COR-L47 (cell line): ENCODE results near the gene PPDPF.
A peak's percentile ranks its signal among the peaks of the same experiment; 100 is the strongest.
"Not testable (repeated sequence)": the region's sequence is repeated elsewhere in the genome, so short reads cannot be mapped to it uniquely, and the experiment has no call there.

Experiments used
- DNase-seq: peaks from one replicate; lab custom pipeline; 2025; lab: John Stamatoyannopoulos, UW

Gene PPDPF

GRCh38 chr20:63500902-63501817, 19.4 kb upstream of the PPDPF start:
- no peak for DNase-seq

DNA sequence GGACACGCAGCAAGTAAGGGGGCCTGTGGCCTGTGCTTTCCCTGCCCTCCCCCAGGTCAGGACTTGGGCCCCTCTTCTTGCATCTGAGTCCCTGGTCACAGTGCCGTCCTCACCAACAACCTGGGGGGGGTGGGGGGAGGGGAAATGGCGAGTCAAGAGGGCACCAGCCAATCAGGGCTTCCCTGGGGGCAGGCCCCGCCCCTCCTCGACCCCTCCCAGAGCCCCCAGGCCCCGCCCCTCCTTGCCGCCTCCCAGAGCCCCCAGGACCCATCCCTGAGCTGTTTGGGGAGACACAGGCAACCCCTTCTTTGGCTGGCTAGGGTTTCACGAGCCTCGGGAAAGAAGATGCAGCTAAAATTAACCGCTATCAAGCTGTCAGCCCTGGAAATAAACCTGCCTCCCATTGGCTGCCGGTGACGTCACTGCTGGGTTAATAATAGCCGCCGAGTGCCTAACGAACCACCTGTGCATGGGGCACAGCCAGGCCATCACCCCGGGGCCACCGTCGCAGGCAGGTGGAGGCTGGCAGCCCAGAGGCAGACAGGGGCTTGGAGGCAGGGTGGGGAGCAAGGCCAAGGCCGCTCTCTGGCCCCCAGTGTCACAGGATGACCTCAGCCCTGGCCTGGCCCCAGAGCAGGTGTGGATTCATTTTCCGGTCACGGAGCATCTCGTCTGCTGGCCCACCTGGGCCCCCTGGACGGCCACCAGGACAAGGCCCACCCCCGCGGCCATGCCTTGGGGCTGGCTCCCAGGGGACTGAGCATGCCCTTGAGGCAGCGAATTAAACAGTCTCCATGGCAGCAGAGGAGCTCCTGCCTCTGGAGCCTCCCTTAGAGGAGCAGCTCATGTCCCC, 18.5 kb upstream of the PPDPF start:
- peak; percentile 86 for DNase-seq

DNA sequence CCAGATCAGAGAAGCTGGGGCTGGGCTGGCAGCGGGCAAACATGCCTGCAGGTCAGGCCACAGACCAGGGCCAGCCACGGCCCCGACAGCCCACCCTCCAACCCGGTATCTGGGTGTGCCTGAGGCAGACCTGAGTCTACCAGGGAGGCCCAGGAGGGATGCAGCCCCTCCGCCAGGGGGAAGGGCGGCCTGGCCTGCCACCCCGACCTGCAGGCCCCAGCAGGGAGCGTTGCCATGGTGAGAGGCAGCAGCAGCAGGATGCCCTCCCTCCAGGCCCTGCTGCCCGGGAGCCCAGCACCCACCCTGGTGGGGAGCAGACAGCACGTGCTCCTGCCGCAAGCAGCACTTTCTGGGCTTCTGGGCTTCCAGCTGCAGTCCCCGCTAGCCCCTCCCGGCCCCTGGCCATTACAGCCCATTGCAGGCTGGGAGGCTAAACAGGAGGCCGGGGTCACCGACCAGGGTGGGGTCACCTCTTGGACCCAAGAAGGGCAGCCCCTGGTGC, 17.8 kb upstream of the PPDPF start:
- DNase-seq, result peak; percentile 94

GRCh38 chr20:63503524-63503923, 17.0 kb upstream of the PPDPF start:
- peak; percentile 45 for DNase-seq

- DNase-seq, result no peak
Observed at GRCh38 chr20:63504642-63505041, 15.9 kb upstream of the PPDPF start.

DNA sequence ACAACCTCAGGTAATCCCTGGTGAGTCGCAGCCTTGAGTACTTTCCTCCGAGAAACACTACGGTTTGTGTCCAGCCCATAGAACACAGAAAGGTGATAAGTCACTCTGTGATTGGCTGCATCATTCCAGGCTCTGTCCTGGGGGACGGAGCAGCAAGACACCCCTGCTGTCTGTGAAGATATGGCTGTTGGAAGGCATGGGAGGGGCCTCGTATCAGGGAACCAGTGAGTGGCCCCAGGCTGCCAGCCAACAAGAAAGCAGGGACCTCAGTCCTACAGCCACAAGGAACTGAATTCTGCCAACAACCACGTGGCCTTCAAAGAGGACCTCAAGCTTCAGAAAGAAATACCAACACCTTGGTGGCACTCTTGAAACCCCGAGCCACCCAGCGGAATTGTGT, 15.3 kb upstream of the PPDPF start:
- no peak for DNase-seq

GRCh38 chr20:63505723-63506122, 14.8 kb upstream of the PPDPF start:
- no peak for DNase-seq

DNA sequence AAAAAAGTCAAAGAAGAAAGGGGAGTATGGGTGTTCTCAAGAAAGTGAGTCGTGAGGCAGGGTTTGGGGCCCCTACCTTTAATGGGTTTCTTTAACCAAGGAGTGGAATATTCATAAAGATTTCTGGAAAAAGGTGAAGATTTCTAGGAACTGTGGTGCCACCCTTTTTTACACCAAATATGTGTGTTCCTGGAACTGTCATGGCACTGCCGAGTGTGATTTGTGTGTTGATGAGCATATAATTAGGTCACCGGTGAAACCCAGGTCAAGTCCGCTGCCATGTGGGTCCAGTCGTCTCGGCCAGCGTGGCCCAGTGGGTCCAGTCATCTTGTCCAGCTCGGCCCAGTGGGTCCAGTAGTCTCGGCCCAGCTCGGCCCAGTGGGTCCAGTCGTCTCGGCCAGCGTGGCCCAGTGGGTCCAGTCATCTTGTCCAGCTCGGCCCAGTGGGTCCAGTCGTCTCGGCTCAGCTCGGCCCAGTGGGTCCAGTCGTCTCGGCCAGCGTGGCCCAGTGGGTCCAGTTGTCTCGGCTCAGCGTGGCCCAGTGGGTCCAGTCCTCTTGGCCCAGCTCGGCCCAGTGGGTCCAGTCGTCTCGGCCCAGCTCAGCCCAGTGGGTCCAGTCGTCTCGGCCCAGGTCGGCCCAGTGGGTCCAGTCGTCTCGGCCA, 13.4 kb upstream of the PPDPF start:
- no peak for DNase-seq

DNA sequence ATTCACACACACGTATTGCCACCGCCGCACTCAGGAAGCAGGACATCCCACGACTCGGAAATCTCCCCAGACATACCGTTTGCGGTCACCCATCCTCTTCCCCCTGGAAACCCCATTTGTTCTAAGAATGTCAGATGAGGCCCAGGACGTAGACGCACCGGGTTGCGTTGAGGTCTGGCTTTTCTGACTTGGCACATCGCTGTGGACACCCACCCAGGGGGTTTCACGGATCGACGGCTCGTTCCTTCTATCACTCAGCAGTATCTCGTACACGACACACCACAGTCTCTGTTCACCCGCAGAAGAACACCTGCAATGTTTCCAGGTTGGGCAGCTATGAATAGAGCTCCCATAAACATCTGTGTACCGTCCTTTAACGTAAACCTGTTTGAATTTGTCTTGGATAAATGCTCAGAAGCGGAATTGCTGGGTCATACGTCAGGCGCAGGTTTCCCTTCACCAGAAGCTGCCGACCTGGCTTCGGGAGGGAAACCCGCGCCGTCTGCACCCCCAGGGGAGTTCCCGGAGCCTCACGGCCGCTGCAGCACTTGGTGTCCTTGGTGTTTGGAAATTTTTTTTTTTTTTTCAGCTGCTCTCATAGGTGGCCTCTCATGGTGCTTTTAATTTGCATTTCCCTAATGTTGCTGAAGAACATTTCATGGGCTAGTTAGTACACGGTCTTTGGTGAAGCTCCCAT, 12.3 kb upstream of the PPDPF start:
- DNase-seq, result no peak

GRCh38 chr20:63509088-63509564, 11.4 kb upstream of the PPDPF start:
- no peak for DNase-seq

DNA sequence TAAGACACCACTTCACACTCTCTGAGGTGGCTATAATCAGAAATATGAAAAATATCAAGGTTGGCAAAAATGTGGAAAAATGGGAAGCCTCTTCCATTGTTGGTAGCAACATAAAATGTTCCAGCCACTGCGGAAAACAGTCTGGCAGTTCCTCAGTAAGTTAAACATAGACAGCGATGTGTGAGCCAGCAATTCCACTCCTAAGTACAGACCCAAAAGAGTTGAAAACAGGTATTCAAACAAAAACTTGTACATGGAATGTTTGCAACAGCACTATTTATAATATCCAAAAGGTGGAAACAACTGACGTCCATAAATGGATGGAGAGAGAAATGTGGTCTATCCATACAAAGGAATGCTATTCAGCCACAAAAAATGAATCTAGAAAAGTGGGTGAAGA, 7.4 kb upstream of the PPDPF start:
- DNase-seq, result no peak

GRCh38 chr20:63514520-63514919, 6.0 kb upstream of the PPDPF start:
- DNase-seq, result not testable (repeated sequence)

DNA sequence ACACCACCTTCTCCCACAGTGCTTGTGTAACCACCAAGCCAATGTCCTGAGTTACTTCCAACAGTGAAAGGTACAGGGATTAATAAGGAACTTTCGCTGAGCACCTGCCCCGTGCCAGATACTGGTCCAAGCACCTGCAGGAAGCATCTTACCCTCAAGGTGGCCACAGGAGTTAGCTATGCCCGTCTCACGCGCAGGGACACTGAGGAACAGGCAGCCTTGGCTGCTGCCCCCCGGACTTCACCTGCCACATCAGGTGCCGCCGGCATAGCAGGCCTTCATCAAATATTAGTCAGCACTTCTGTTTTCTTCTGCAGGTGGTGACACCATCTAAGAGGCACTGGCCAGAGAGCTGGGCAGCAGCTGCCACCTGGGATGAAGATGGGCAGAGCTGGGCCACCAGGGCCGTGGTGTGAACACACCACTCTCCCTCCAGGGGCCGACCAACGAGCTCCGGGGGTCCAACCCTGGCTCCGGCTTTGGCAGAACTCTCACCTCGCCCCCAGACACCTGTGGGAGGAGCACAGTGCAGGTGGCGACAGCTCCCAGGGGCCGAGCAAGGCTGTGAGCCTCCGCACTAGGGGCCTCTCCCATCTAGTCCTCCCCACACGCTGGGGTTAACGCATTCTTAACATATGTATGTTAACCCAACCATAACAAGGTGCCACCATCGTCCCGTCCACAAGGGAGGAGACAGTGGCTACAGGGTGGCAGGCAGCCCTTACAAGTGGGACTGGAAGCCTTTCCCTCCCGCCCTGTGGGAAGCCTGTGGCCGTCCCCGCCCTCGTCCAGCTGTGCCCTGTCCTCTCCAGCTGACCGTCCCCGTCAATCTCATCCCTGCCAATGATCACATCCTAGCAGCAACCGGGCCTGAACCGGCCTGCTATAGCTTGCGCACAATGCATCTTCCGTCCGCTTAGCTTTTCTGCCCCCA, 2.9 kb upstream of the PPDPF start:
- no peak for DNase-seq

DNA sequence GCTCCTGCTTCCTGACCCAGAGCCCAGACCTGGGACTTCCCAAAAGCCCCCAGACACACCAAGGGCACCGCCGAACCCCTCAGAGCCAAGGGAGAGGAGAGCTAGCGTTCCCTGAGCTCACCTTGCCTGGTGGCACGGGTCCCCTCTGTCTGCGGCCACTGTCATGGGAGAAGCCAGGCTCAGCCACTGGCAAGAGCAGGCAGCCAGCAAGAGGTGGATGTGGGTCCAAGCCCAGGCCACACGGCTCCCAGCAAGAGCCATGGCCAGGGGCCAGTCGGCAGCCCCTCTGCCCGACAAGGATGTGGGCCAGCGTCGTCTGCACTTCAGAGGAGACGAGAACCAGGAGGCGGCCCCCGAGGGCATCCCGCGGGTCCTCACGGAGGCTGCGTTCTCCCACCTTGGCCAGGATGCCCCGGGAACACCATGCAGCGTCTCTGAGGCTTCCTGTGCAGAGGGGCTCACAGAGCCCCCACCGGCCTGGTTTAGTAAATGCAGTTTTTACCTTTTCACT, 2.2 kb upstream of the PPDPF start:
- no peak for DNase-seq

DNA sequence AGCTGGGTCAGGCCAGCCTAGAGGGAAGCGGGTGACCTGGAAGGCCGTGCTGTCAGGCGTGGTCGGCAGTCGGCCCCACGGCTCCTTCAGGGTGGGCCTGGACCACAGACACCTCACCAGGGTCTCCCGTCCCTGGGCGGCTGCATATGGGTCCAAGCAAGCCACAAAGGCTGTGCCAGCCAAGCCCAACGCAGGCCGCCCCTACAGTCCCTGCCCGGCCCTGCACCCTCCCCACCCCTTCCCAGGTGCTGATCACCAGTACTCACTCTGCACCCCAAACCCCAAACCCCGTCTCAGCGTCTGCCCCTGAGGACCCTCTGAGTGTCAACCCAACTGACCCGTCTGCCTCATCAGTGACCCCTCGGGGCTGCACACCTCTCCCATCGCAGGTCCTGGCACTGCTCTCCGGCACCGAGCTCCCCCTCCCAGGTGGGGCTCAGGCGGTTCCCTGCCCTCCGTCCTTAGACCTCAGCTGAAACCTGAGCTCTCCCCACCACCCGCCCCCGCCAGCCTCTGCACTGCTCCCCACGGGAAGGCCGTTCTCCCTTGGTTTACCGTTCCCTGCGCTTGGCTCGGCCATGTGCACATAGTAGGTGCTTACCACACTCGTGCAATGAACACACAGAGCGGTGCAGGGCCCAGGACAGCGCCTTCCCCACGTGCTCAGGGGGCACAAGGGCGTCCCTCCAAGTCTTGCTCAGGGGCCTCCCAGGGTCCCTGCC, 1.5 kb upstream of the PPDPF start:
- no peak for DNase-seq

DNA sequence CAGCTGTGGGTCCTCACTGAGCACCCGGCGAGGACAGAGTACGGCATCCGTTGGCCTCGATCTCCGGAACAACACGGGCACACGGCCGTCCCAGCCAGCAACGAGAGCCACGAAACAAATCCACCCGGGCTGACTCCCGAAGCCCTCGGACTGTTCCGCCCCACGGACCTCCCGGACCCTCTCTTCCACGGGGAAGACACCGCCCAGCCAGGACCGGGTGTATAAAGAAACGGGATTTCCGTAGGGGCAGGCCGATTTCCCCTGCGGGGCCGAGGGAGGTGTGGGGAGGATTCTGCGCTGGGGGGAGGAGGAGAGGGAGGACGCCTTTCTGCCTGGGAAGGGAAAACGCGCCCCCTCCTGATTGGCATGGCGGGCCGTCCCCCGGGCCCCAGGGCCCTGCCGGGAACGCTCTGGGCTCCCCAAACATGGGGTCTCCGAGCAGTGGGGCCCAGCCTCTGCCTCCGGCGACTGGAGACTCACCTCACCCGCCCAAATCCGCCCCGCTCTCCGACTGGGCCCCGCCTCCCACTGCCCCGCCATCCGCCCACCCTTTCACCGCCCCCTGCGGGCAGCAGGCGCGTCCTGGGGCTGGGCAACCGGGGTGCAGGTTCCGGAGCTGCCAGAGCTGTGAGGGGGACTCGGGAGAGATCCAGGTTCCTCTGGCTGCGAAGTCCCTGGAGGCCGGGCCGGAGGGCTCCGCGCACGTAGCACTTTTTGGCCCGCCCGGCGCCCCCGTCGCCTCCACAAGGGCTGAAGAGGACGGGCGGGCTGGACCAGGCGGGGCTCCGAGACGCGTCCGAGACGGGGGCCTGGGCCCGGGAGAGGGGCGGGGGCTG, 679 bp upstream of the PPDPF start:
- peak; percentile 66 for DNase-seq

DNA sequence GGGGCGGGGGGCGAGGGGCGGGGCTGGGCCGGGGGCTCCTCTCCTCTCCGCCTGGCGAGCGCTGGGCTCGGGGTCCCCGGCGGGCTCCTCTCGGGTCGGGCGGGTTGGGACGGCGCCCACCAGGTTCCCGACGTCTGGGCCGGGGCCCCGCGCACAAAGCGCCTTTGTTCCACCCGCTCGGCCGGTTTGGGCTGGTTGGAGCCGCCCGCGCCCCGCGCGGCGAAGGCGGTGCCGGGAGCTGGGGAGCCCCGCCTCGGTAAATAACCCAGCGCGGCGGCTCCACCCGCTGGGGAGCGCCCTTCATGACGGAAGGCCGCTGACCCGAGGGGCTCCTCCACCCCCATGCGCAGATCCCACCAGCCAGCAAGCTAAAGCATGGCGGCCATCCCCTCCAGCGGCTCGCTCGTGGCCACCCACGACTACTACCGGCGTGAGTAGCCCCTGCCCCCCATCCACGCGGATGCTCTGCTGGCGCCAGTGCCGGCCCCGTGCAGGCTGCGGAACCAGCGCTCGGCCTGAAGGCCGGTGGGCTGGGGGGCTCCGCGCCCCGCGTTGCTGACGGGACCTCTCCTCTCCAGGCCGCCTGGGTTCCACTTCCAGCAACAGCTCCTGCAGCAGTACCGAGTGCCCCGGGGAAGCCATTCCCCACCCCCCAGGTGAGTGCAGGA, 503 bp downstream of the PPDPF start:
- peak; percentile 53 for DNase-seq

GRCh38 chr20:63521602-63522001, 1.0 kb downstream of the PPDPF start:
- no peak for DNase-seq
